Prostate gland (tissue), 2 donors: Measurements from ENCODE around the gene HYAL2. TPM values are rescaled to one million over a fixed set of nuclear protein-coding genes. Genes with fewer than 3 reads are reported as not detected.
A peak's percentile ranks its signal among the peaks of the same experiment; 100 is the strongest.

Experiments
- DNase-seq: peaks from one replicate; pipeline ENCODE4 v3.0.0-alpha.2; 2019; ENCODE audit warnings: low spot score
- H3K27ac ChIP-seq, 2 donors: fragments of 200-600 bp; sonication (generic); 2 replicates each; pipeline ENCODE4 v1.5.1; 2017 to 2019
- H3K27me3 ChIP-seq: fragments of 200-600 bp; sonication (generic); replicated peaks from 2 replicates; pipeline ENCODE4 v1.5.1; 2019; ENCODE audit not compliant: insufficient read depth
- H3K36me3 ChIP-seq, 2 donors: fragments of 200-600 bp; sonication (generic); 1 replicate in 1 of 2; 2 replicates in 1 of 2; pipeline versions ENCODE4 v1.5.1 to v1.8.1; 2017 to 2019
- H3K4me1 ChIP-seq: fragments of 200-600 bp; sonication (generic); replicated peaks from 2 replicates; pipeline ENCODE4 v1.5.1; 2019
- H3K4me3 ChIP-seq, 2 donors: fragments of 200-600 bp; sonication (generic); 2 replicates each; pipeline ENCODE4 v1.5.1; 2017 to 2019
- H3K9me3 ChIP-seq: fragments of 200-600 bp; sonication (generic); 2 replicates; pipeline ENCODE4 v1.5.1; 2017
- POLR2A ChIP-seq: fragments of 450-650 bp; IDR thresholded peaks from one replicate; pipeline ENCODE4 v1.6.1; 2016; ENCODE audit warnings: antibody characterized with exemption, mild to moderate bottlenecking
- POLR2AphosphoS5 ChIP-seq: sonication (generic); formaldehyde crosslinking; IDR thresholded peaks from one replicate; pipeline ENCODE4 v1.6.1; 2017; ENCODE audit warnings: antibody characterized with exemption
- WGBS: methylation state at CpG from one replicate; pipeline ENCODE4 v1.1.5; 2018; 5-methylcytosine and 5-hydroxymethylcytosine counted together
- intact Hi-C: fragments of 100-400 bp; cut with DNase I; formaldehyde crosslinking; loops from one replicate; pipeline ENCODE4 v1.14.2; 2022
- total RNA-seq, 2 donors: library from RNA; depleted of rRNA; stranded (reverse); fragments of >200 nt; gene quantifications; one replicate each; pipeline ENCODE4 v1.1.0, GENCODE V29; 2016
- TF ChIP-seq, protein P1 (sequence below), 4 experiments: fragments of 200-600 bp in 2 of 4; fragments of 450-650 bp in 2 of 4; sonication (generic) in 2 of 4; IDR thresholded peaks; 1 replicate in 3 of 4; 2 replicates in 1 of 4; pipeline ENCODE4 v1.5.1; 2016 to 2019; ENCODE audit warnings: antibody characterized with exemption in 4 of 4, mild to moderate bottlenecking in 2 of 4, moderate library complexity in 2 of 4

HYAL2 gene
- total RNA-seq, 2 donors from 2014 or later: 76.1 to 131 TPM

DNA sequence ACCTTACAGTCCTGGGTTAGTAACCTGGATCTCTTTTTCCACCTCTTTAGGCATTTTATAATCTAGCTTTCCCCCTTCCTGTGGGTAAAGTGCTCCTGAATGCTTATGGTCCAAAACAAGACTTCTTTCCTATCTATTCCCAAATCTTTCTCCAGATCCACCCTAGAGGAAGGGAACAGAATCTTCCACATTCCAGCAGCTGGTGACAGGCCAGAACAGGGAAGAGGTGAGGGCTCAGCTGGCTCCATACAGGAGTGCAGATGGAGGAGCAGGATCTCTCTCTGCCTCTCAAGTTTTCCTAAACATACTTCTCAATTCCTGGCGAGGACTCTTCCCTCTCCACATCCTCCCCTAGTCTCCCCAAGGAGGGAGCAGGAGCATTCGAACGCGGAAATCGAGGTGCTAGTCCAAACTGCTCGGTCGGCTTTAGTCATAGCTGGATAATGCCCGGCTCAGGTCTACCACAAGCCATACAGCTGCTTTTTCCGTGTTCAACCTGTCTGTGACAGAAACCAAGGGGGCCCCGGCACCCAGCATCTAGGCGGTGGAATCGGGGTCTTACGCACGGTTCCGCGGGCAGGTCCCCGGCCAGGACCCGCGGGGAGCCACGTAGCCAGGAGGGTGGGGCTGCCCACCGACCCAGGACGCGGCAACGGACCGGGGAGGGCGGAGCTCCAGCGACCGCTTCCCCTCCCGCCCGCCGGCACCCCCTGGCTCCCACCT lies 14.1 kb upstream of the HYAL2 start:
- Histone ChIP-seq H3K27me3 (no peaks in the 10 kb centered on the region), H3K9me3 (no peaks in the 10 kb centered on the region), H3K4me3 (peak overlapping the region; percentile 64 to 78), H3K36me3 (peaks cover 0 to 3% of the 10 kb centered on the region in 2 donors), H3K4me1 (peaks cover 34% of the 10 kb centered on the region), H3K27ac (peak overlapping the region; percentile 93 to 95)
- TF ChIP-seq POLR2A (no peak), POLR2AphosphoS5 (peak; percentile 17)
- TF ChIP-seq, protein P1, sequence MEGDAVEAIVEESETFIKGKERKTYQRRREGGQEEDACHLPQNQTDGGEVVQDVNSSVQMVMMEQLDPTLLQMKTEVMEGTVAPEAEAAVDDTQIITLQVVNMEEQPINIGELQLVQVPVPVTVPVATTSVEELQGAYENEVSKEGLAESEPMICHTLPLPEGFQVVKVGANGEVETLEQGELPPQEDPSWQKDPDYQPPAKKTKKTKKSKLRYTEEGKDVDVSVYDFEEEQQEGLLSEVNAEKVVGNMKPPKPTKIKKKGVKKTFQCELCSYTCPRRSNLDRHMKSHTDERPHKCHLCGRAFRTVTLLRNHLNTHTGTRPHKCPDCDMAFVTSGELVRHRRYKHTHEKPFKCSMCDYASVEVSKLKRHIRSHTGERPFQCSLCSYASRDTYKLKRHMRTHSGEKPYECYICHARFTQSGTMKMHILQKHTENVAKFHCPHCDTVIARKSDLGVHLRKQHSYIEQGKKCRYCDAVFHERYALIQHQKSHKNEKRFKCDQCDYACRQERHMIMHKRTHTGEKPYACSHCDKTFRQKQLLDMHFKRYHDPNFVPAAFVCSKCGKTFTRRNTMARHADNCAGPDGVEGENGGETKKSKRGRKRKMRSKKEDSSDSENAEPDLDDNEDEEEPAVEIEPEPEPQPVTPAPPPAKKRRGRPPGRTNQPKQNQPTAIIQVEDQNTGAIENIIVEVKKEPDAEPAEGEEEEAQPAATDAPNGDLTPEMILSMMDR (IDR thresholded peaks at IDR 0.05): peak in 2 of 4 experiments; percentile 13 to 14
- intact Hi-C loops: no loop called here
- 0% methylated on average over 20 of the region's 31 CpGs for WGBS
- DNase-seq: no peak

DNA sequence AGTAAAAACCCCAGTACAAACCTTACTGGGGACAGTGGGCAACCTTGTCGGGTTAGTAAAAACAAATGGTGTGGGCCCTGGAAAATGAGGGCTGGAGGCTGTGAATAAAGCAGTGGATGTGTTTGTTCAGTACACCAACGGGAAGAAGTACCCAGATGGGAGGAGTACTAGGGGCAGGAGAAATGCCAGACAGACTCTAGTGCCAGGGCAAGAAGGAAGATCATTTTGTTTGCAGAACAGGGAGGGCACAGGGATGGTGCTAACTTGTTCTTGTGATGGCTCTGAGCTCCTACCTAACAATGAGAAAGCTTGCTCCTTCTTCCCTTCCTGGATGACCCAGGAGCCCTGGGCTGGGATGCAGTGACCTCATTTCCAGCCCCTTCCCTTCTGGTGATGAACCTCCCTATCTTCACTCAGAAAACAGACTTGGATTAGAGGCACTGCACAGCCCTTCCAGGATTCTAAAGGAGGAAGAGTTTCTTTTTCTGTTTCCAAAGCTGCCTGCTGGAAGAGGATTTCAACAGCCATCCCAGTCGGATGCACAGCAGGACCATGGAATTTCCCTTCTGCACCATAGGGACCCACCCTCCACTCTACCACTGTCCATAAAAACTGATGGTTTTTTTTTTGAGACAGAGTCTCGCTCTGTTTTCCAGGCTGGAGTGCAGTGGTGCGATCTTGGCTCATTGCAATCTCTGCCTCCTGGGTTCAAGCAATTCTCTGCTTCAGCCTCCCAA lies 12.0 kb upstream of the HYAL2 start:
- 56% methylated on average over 5 of the region's 5 CpGs for WGBS
- H3K4me1 ChIP-seq: peaks cover 34% of the 10 kb centered on the region
- peaks cover 8 to 13% of the 10 kb centered on the region in 2 donors for H3K36me3 ChIP-seq
- H3K27me3 ChIP-seq: no peaks in the 10 kb centered on the region
- H3K9me3 ChIP-seq: no peaks in the 10 kb centered on the region
- no peak overlapping the region for H3K4me3 ChIP-seq
- peak overlapping the region; percentile 93 to 95 for H3K27ac ChIP-seq
- peak; percentile 77 for DNase-seq
- TF ChIP-seq POLR2AphosphoS5: peak; percentile 74
- TF ChIP-seq, protein P1 (IDR thresholded peaks at IDR 0.05): no peak
- intact Hi-C loops: no loop called here

DNA sequence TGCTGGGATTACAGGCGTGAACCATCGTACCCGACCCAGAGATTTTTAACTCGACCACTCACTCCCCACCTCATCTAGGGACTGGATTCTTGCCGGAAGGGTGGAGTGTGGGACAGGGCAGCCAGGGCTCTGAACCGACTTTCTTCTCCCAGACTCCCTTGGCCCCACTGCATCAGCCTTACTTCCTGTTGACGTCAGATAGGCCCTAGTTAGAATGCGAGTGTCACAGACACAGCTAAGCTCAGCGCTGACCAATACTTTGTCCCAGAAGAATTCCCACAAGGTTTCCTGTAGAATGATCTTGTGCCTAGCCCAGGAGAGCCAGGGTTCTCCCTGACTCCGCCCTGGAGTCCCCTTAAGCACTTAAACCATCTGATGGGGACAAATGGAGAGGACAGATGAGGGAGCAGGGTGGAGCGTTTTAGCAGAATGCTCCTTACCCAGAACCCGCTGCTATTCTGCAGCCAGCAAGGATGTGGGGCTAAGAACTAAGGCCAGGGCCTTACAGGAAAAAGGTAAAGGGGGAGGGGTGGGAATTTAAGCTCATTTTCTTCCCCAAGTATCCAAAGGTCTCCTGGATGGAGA lies 11.3 kb upstream of the HYAL2 start:
- no peaks in the 10 kb centered on the region for H3K27me3 ChIP-seq
- H3K9me3 ChIP-seq: no peaks in the 10 kb centered on the region
- H3K4me3 ChIP-seq: no peak overlapping the region
- peaks cover 34% of the 10 kb centered on the region for H3K4me1 ChIP-seq
- TF ChIP-seq, protein P1 (IDR thresholded peaks at IDR 0.05): no peak
- TF ChIP-seq POLR2A: no peak
- no peak for TF ChIP-seq POLR2AphosphoS5
- WGBS: 66% methylated on average over 12 of the region's 12 CpGs
- DNase-seq: no peak
- H3K27ac ChIP-seq: peak overlapping the region; percentile 93 to 95
- H3K36me3 ChIP-seq: peaks cover 8 to 13% of the 10 kb centered on the region in 2 donors
- intact Hi-C loops: no loop called here

DNA sequence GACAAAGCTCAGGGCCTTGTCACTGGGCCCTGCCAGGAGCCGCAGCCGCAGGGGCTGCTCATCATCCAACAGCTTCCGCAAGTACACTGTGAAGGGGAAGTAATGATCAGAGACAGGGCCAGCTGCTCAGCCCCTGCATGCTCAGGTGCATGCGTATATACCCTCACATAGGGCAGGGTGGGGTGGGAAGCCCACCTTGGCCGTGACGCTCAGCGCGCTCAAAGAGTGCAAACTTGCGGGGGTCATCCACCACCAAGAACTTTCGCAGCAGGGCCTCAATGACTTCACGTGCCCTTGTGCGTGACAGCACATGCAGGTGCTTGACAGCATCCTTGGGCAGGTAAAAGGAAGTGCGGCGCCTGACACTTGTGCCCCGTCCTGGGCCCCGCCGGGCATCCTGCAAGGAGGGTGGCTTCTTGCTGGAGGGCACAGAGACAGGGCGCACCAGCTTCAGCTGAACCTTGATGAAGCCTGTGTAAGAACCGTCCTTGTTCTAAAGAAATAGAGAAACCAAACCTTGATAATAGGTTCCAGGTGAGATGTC lies 8.9 kb upstream of the HYAL2 start:
- Histone ChIP-seq H3K9me3 (no peaks in the 10 kb centered on the region), H3K4me3 (no peak overlapping the region), H3K27ac (no peak overlapping the region), H3K27me3 (no peaks in the 10 kb centered on the region), H3K36me3 (peaks cover 8 to 13% of the 10 kb centered on the region in 2 donors), H3K4me1 (peaks cover 35% of the 10 kb centered on the region)
- DNase-seq: no peak
- TF ChIP-seq POLR2A (no peak), POLR2AphosphoS5 (no peak)
- TF ChIP-seq, protein P1 (IDR thresholded peaks at IDR 0.05): no peak
- 93% methylated on average over 19 of the region's 19 CpGs for WGBS
- intact Hi-C loops: no loop called here
